ENCODE data around the gene SLC17A7.
A peak's percentile ranks its signal among the peaks of the same experiment; 100 is the strongest.
"Not testable (repeated sequence)": the region's sequence is repeated elsewhere in the genome, so short reads cannot be mapped to it uniquely, and the experiment has no call there.

The SLC17A7 gene

GRCh38 chr19:49447485-49448431, 6.4 kb upstream of the SLC17A7 start:
- H3K27me3 ChIP-seq: peaks cover 0 to under 1% of the 10 kb centered on the region in 2 donors
- no peak overlapping the region for H3K4me3 ChIP-seq
- no peaks in the 10 kb centered on the region for H3K9me3 ChIP-seq
- intact Hi-C loops (cut with DNase I; ENCODE audit: low total_unique reads): loop anchor here (10.0 kb wide), 1 partner anchor 183 kb away; no protein-coding TSS in a partner anchor
- TF ChIP-seq CTCF (IDR thresholded peaks at IDR 0.05): no peak
- no peak for DNase-seq
- H3K27ac ChIP-seq: no peak overlapping the region
- H3K36me3 ChIP-seq: peaks cover 7 to 37% (median 17%) of the 10 kb centered on the region in 3 donors
- peaks cover 0 to 16% (median 5%) of the 10 kb centered on the region in 4 donors for H3K4me1 ChIP-seq

GRCh38 chr19:49445997-49446396, 4.7 kb upstream of the SLC17A7 start:
- peaks cover 7 to 37% (median 17%) of the 10 kb centered on the region in 3 donors for H3K36me3 ChIP-seq
- H3K4me1 ChIP-seq: peaks cover 0 to 28% (median 14%) of the 10 kb centered on the region in 4 donors
- intact Hi-C loops (cut with DNase I; ENCODE audit: low total_unique reads): loop anchor here (10.0 kb wide), 1 partner anchor 181 kb away; no protein-coding TSS in a partner anchor
- peaks cover 0 to 16% of the 10 kb centered on the region in 2 donors for H3K27me3 ChIP-seq
- no peaks in the 10 kb centered on the region for H3K9me3 ChIP-seq
- H3K4me3 ChIP-seq: no peak overlapping the region
- no peak for DNase-seq
- no peak overlapping the region for H3K27ac ChIP-seq
- TF ChIP-seq CTCF (IDR thresholded peaks at IDR 0.05): no peak

GRCh38 chr19:49444100-49444700, 2.9 kb upstream of the SLC17A7 start:
- Histone ChIP-seq H3K4me1 (peaks cover 0 to 21% (median 10%) of the 10 kb centered on the region in 4 donors), H3K27ac (peak overlapping the region in 1 of 2 donors; percentile 77), H3K4me3 (peak overlapping the region in 1 of 2 donors; percentile 80), H3K36me3 (peaks cover 5 to 30% (median 13%) of the 10 kb centered on the region in 3 donors), H3K27me3 (peaks cover 0 to 34% of the 10 kb centered on the region in 2 donors)
- intact Hi-C loops (cut with DNase I; ENCODE audit: low total_unique reads): loop anchor here (10.0 kb wide), 1 partner anchor 179 kb away; no protein-coding TSS in a partner anchor
- DNase-seq, H3K9me3 ChIP-seq: not testable (repeated sequence)

GRCh38 chr19:49443366-49444099, 2.2 kb upstream of the SLC17A7 start:
- peak; percentile 96 to 97 for DNase-seq
- Histone ChIP-seq H3K4me3 (peak overlapping the region; percentile 57 to 80), H3K27me3 (peaks cover 0 to 40% of the 10 kb centered on the region in 2 donors), H3K9me3 (no peaks in the 10 kb centered on the region), H3K27ac (peak overlapping the region; percentile 74 to 77), H3K36me3 (peaks cover 0 to 23% (median 7%) of the 10 kb centered on the region in 3 donors), H3K4me1 (peaks cover 0 to 21% (median 10%) of the 10 kb centered on the region in 4 donors)
- intact Hi-C loops (cut with DNase I; ENCODE audit: low total_unique reads): loop anchor here (2.0 to 10.0 kb wide), 2 partner anchors 51 to 179 kb away; no protein-coding TSS in a partner anchor
- TF ChIP-seq CTCF (IDR thresholded peaks at IDR 0.05): peak; percentile 77 to 85

GRCh38 chr19:49442771-49443365, 1.5 kb upstream of the SLC17A7 start:
- peak overlapping the region; percentile 57 to 80 for H3K4me3 ChIP-seq
- peak overlapping the region; percentile 74 to 77 for H3K27ac ChIP-seq
- H3K9me3 ChIP-seq: no peaks in the 10 kb centered on the region
- H3K27me3 ChIP-seq: peaks cover 0 to 47% of the 10 kb centered on the region in 2 donors
- intact Hi-C loops (cut with DNase I; ENCODE audit: low total_unique reads): loop anchor here (2.0 to 10.0 kb wide), 2 partner anchors 50 to 178 kb away; no protein-coding TSS in a partner anchor
- peaks cover 0 to 21% (median 10%) of the 10 kb centered on the region in 4 donors for H3K4me1 ChIP-seq
- peak; percentile 96 to 97 for DNase-seq
- H3K36me3 ChIP-seq: peaks cover 0 to 17% (median 7%) of the 10 kb centered on the region in 3 donors
- TF ChIP-seq CTCF (IDR thresholded peaks at IDR 0.05): no peak
